Naive thymus-derived CD8-positive, alpha-beta T cell (primary cell): ENCODE measurements around the gene FAM3B. TPM values are rescaled to one million over a fixed set of nuclear protein-coding genes. Genes with fewer than 3 reads are reported as not detected.

Experiments used
- ATAC-seq, 2 donors: fragments of 150-1000 bp; cut with Tn5 transposase in 1 of 2; sonication (Bioruptor Pico), chemical (Tn5 transposase) in 1 of 2; 1 replicate in 1 of 2; 2 replicates in 1 of 2; pipeline ENCODE4 v1.10.0; 2021; ENCODE audit warnings: mild to moderate bottlenecking in 2 of 2, moderate library complexity in 2 of 2
- POLR2A ChIA-PET: fragments of 350-600 bp; sonication (Branson Sonifier 250); formaldehyde crosslinking; loops from one replicate; lab custom pipeline; 2021; ENCODE audit warnings: antibody characterized with exemption; lab: Charles Lee
- DNase-seq, 10 donors: peaks; one replicate each; pipeline versions ENCODE4 v3.0.0 to v3.0.0-alpha.2; 2020 to 2022
- H3K27ac Mint-ChIP-seq, 10 donors: one replicate each; pipeline ENCODE4 v1.8.0; 2020 to 2022; ENCODE audit warnings: mild to moderate bottlenecking in 10 of 10, mixed read lengths in 10 of 10, moderate library complexity in 4 of 10, inconsistent platforms in 1 of 10
- H3K27me3 Mint-ChIP-seq, 5 donors: one replicate each; pipeline ENCODE4 v1.8.0; 2021 to 2022; ENCODE audit warnings: mixed read lengths in 5 of 5
- H3K36me3 Mint-ChIP-seq, 3 donors: one replicate each; pipeline ENCODE4 v1.8.0; 2020 to 2022; ENCODE audit warnings: mixed read lengths in 3 of 3, mild to moderate bottlenecking in 2 of 3, inconsistent platforms in 1 of 3
- H3K4me1 Mint-ChIP-seq, 4 donors: one replicate each; pipeline ENCODE4 v1.8.0; 2021 to 2022; ENCODE audit warnings: mixed read lengths in 4 of 4
- H3K4me3 Mint-ChIP-seq, 10 donors: one replicate each; pipeline ENCODE4 v1.8.0; 2020 to 2022; ENCODE audit warnings: mild to moderate bottlenecking in 10 of 10, mixed read lengths in 10 of 10, moderate library complexity in 6 of 10, inconsistent platforms in 1 of 10
- H3K9me3 Mint-ChIP-seq, 9 donors: one replicate each; pipeline ENCODE4 v1.8.0; 2020 to 2022; ENCODE audit warnings: mixed read lengths in 9 of 9, mild to moderate bottlenecking in 3 of 9, inconsistent platforms in 1 of 9, moderate library complexity in 1 of 9
- polyA plus RNA-seq, 3 donors: library from polyadenylated mRNA; unstranded; fragments of 300-500 nt; fragmentation: Illumina TruSeq; gene quantifications; one replicate each; pipeline ENCODE4 v1.2.3, GENCODE V29; 2021
- total RNA-seq, 8 experiments: library from RNA in 2 of 8; stranded (reverse) in 2 of 8; gene quantifications; one replicate each; pipeline ENCODE4 v1.2.3 and lab custom pipeline; 2021 to 2026

FAM3B gene
- total and polyA plus RNA-seq, 5 experiments from 2014 or later: not detected

- H3K4me3 Mint-ChIP-seq: no peak overlapping the region
- peaks cover 4 to 91% (median 53%) of the 10 kb centered on the region in 3 donors for H3K36me3 Mint-ChIP-seq
- ATAC-seq (no peak), DNase-seq (no peak)
- POLR2A ChIA-PET: no interaction called here
- H3K9me3 Mint-ChIP-seq: no peaks in the 10 kb centered on the region
- peak overlapping the region in 1 of 10 donors; percentile 37 for H3K27ac Mint-ChIP-seq
- no peaks in the 10 kb centered on the region for H3K27me3 Mint-ChIP-seq
- H3K4me1 Mint-ChIP-seq: peaks cover 0 to 10% (median 5%) of the 10 kb centered on the region in 4 donors
These were observed 81.7 kb downstream of the FAM3B start for GRCh38 chr21:41398251-41398650.

- Mint-ChIP-seq H3K36me3 (peaks cover 0 to 91% (median 52%) of the 10 kb centered on the region in 3 donors), H3K4me1 (peaks cover 0 to 8% (median 4%) of the 10 kb centered on the region in 4 donors), H3K27me3 (no peaks in the 10 kb centered on the region), H3K9me3 (no peaks in the 10 kb centered on the region), H3K27ac (no peak overlapping the region), H3K4me3 (no peak overlapping the region)
- ATAC-seq: no peak
- POLR2A ChIA-PET: no interaction called here
- DNase-seq: no peak
These were observed 82.2 kb downstream of the FAM3B start for GRCh38 chr21:41398831-41399230.

- POLR2A ChIA-PET: no interaction called here
- Mint-ChIP-seq H3K36me3 (peaks cover 2 to 94% (median 53%) of the 10 kb centered on the region in 3 donors), H3K4me1 (peaks cover 0 to 8% (median 2%) of the 10 kb centered on the region in 4 donors), H3K9me3 (no peaks in the 10 kb centered on the region), H3K4me3 (no peak overlapping the region), H3K27ac (peak overlapping the region in 2 of 10 donors; percentile 22 to 41), H3K27me3 (no peaks in the 10 kb centered on the region)
- DNase-seq: no peak
- ATAC-seq: no peak
These were observed 82.7 kb downstream of the FAM3B start for GRCh38 chr21:41399246-41399800.

- Mint-ChIP-seq H3K27ac (no peak overlapping the region), H3K27me3 (no peaks in the 10 kb centered on the region), H3K4me3 (no peak overlapping the region), H3K4me1 (peaks cover 0 to 3% (median 0%) of the 10 kb centered on the region in 4 donors), H3K9me3 (no peaks in the 10 kb centered on the region), H3K36me3 (peaks cover 5 to 98% (median 60%) of the 10 kb centered on the region in 3 donors)
- DNase-seq: no peak
- no peak for ATAC-seq
- POLR2A ChIA-PET: no interaction called here
These were observed 85.6 kb downstream of the FAM3B start for GRCh38 chr21:41402231-41402630.

- Mint-ChIP-seq H3K36me3 (peaks cover 5 to 98% (median 60%) of the 10 kb centered on the region in 3 donors), H3K4me3 (no peak overlapping the region), H3K4me1 (no peaks in the 10 kb centered on the region), H3K9me3 (no peaks in the 10 kb centered on the region), H3K27me3 (no peaks in the 10 kb centered on the region), H3K27ac (peak overlapping the region in 2 of 10 donors; percentile 34 to 38)
- ATAC-seq (no peak), DNase-seq (no peak)
- POLR2A ChIA-PET: no interaction called here
These were observed 86.2 kb downstream of the FAM3B start for GRCh38 chr21:41402796-41403195.

GRCh38 chr21:41403331-41403730 lies 86.7 kb downstream of the FAM3B start:
- no peak for ATAC-seq
- no peaks in the 10 kb centered on the region for H3K9me3 Mint-ChIP-seq
- H3K36me3 Mint-ChIP-seq: peaks cover 10 to 98% (median 60%) of the 10 kb centered on the region in 3 donors
- POLR2A ChIA-PET: no interaction called here
- peaks cover 0 to 3% (median 0%) of the 10 kb centered on the region in 4 donors for H3K4me1 Mint-ChIP-seq
- no peak overlapping the region for H3K4me3 Mint-ChIP-seq
- H3K27me3 Mint-ChIP-seq: no peaks in the 10 kb centered on the region
- no peak overlapping the region for H3K27ac Mint-ChIP-seq
- DNase-seq: no peak

GRCh38 chr21:41403966-41404365 lies 87.4 kb downstream of the FAM3B start:
- Mint-ChIP-seq H3K9me3 (peaks cover 0 to under 1% (median 0%) of the 10 kb centered on the region in 9 donors), H3K27ac (peak overlapping the region in 1 of 10 donors; percentile 38), H3K36me3 (peaks cover 16 to 98% (median 60%) of the 10 kb centered on the region in 3 donors), H3K4me3 (no peak overlapping the region), H3K27me3 (no peaks in the 10 kb centered on the region), H3K4me1 (peaks cover 0 to 7% (median 0%) of the 10 kb centered on the region in 4 donors)
- POLR2A ChIA-PET: no interaction called here
- DNase-seq: no peak
- ATAC-seq: no peak

- H3K4me3 Mint-ChIP-seq: no peak overlapping the region
- peaks cover 0 to 5% (median 0%) of the 10 kb centered on the region in 9 donors for H3K9me3 Mint-ChIP-seq
- no peaks in the 10 kb centered on the region for H3K27me3 Mint-ChIP-seq
- POLR2A ChIA-PET: no interaction called here
- H3K27ac Mint-ChIP-seq: peak overlapping the region in 1 of 10 donors; percentile 38
- peaks cover 30 to 98% (median 65%) of the 10 kb centered on the region in 3 donors for H3K36me3 Mint-ChIP-seq
- H3K4me1 Mint-ChIP-seq: peaks cover 0 to 8% (median 0%) of the 10 kb centered on the region in 4 donors
- no peak for DNase-seq
- ATAC-seq: no peak
These were observed 88.7 kb downstream of the FAM3B start for GRCh38 chr21:41405321-41405720.

DNA sequence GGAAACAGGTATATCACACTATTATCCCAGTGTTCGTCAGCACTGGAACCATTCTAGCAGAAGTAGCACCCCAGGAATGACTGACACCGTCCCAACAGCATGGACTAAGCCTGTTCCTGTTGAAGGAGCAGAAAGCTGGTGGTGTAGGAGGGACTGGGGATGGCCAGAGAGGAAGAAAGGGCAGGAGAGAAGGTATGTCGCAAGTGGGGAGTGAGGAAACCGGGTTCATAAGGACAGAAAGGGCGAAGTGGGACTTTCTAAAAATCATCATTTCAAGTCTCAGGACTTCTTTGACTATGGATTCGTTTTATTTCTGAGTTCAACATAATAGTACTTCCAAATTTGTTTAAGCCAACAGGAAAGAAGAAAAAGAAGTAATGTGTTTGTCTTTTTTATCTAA lies 89.7 kb downstream of the FAM3B start:
- H3K9me3 Mint-ChIP-seq: peaks cover 0 to 13% (median 1%) of the 10 kb centered on the region in 9 donors
- ATAC-seq: no peak
- POLR2A ChIA-PET: no interaction called here
- DNase-seq: no peak
- no peaks in the 10 kb centered on the region for H3K27me3 Mint-ChIP-seq
- no peak overlapping the region for H3K4me3 Mint-ChIP-seq
- H3K27ac Mint-ChIP-seq: peak overlapping the region in 1 of 10 donors; percentile 43
- peaks cover 0 to 17% (median 1%) of the 10 kb centered on the region in 4 donors for H3K4me1 Mint-ChIP-seq
- peaks cover 34 to 96% (median 65%) of the 10 kb centered on the region in 3 donors for H3K36me3 Mint-ChIP-seq

Other genes with a start within 250 kb of the FAM3B start
- 1 to 10 TPM; 1.4 to 2.0 TPM for gene BACE2, start 148.6 kb upstream of the FAM3B start, total RNA-seq
- gene BACE2, start 148.6 kb upstream of the FAM3B start, polyA plus RNA-seq: 1 to 10 TPM in 1 of 3 donors, under 1 TPM in 1, not detected in 1; 0.27 to 2.9 TPM
- 100 to 1,000 TPM; 114 to 125 TPM for gene MX2, start 45.2 kb downstream of the FAM3B start, total RNA-seq
- 10 to 100 TPM; 27.8 to 49.6 (median 42.4) TPM for gene MX2, start 45.2 kb downstream of the FAM3B start, polyA plus RNA-seq
- 10 to 100 TPM; 61.4 to 66.7 TPM for gene MX1, start 109.4 kb downstream of the FAM3B start, total RNA-seq
- gene MX1, start 109.4 kb downstream of the FAM3B start, polyA plus RNA-seq: 10 to 100 TPM; 36.8 to 64.7 (median 44.8) TPM
- gene TMPRSS2, start 191.4 kb downstream of the FAM3B start, total RNA-seq: not detected
- not detected for gene TMPRSS2, start 191.4 kb downstream of the FAM3B start, polyA plus RNA-seq